ENCODE results near the gene FBF1. TPM values are rescaled to one million over a fixed set of nuclear protein-coding genes. Genes with fewer than 3 reads are reported as not detected.

FBF1 gene
- total RNA-seq, 1 experiment from 2014 or later: 8.3 TPM

- Histone ChIP-seq H4K5ac (ENCODE audit: insufficient read length, low read depth, low read length) (no peak overlapping the region), H2AFZ (ENCODE audit: low read length) (no peak overlapping the region), H3K79me1 (ENCODE audit: insufficient read depth, low read depth, low read length, poor library complexity, severe bottlenecking) (no peaks in the 10 kb centered on the region), H4K20me1 (ENCODE audit: control insufficient read depth, insufficient read depth, insufficient read length) (no peaks in the 10 kb centered on the region), H3K27me3 (ENCODE audit: insufficient read depth, low read length) (no peaks in the 10 kb centered on the region), H3K14ac (ENCODE audit: insufficient read depth, low read length) (no peak overlapping the region), H3K79me2 (ENCODE audit: insufficient read depth, low read length) (no peaks in the 10 kb centered on the region), H2BK12ac (ENCODE audit: insufficient read length, low read depth, low read length) (no peak overlapping the region), H3K27ac (ENCODE audit: insufficient read length, low read depth, low read length) (no peak overlapping the region), H4K8ac (replicated peaks; ENCODE audit: insufficient read length, low read depth, low read length) (no peak overlapping the region), H3K9ac (ENCODE audit: extremely low read depth, insufficient read length, low read length) (no peak overlapping the region), H3K4me1 (ENCODE audit: insufficient read depth, low read length) (no peaks in the 10 kb centered on the region), H2AK5ac (ENCODE audit: insufficient read length, low read length) (no peak overlapping the region), H3K18ac (ENCODE audit: insufficient read length, low read depth, low read length) (no peak overlapping the region), H4K91ac (ENCODE audit: insufficient read length, low read depth, low read length) (no peak overlapping the region), H2BK15ac (ENCODE audit: low read depth, low read length) (no peak overlapping the region), H2BK120ac (ENCODE audit: low read depth, low read length, poor library complexity, severe bottlenecking) (no peak overlapping the region), H3K23ac (ENCODE audit: insufficient read length, low read depth, low read length) (no peak overlapping the region), H3K9me3 (ENCODE audit: control insufficient read depth, low read depth, low read length) (no peaks in the 10 kb centered on the region), H3K4ac (ENCODE audit: low read depth, low read length) (no peak overlapping the region), H2BK20ac (ENCODE audit: low read depth, low read length, poor library complexity, severe bottlenecking) (no peak overlapping the region), H3K4me2 (ENCODE audit: insufficient read depth, insufficient read length, low read length) (no peak overlapping the region), H2BK5ac (ENCODE audit: insufficient read length, low read length) (no peak overlapping the region), H3K56ac (ENCODE audit: insufficient read length, low read depth, low read length) (no peak overlapping the region), H3K23me2 (ENCODE audit: insufficient read length, low read depth, low read length, poor library complexity, severe bottlenecking) (peaks cover 8% of the 10 kb centered on the region), H3T11ph (ENCODE audit: low read length) (no peak overlapping the region)
- Mint-ChIP-seq H3K4me3 (no peak overlapping the region), H3K27me3 (ENCODE audit: low read depth) (no peaks in the 10 kb centered on the region), H3K27ac (peak overlapping the region in 1 of 3 experiments; percentile 67; a peak in 1 of 7 replicates), H3K9me3 (no peaks in the 10 kb centered on the region), H3K36me3 (ENCODE audit: insufficient read depth in 1 of 3, low read depth in 3 of 3) (peaks cover 0 to 7% (median 4%) of the 10 kb centered on the region in 3 experiments; a peak in 3 of 7 replicates), H3K4me1 (peaks cover 5 to 8% of the 10 kb centered on the region in 2 experiments; a peak in 2 of 4 replicates)
- WGBS (ENCODE audit: extremely low coverage, insufficient read length, low lambda C conversion rate): no CpG with 5 or more reads among the region's 6 CpGs
- TF ChIP-seq CTCF (conservative IDR thresholded peaks at IDR 0.05): no peak
- no peak for DNase-seq
Observed at GRCh38 chr17:75908201-75908600, 32.6 kb downstream of the FBF1 start.

Data from H9 (cell line).